CD4-positive, alpha-beta memory T cell (primary cell): ENCODE measurements around the gene CASTOR1. TPM values are rescaled to one million over a fixed set of nuclear protein-coding genes. Genes with fewer than 3 reads are reported as not detected.

Source experiments
- CTCF ChIA-PET: fragments of 350-600 bp; sonication (Branson Sonifier 250); formaldehyde crosslinking; loops from one replicate; lab custom pipeline; 2021; ENCODE audit warnings: inconsistent platforms; ENCODE audit not compliant: partially characterized antibody; lab: Charles Lee
- POLR2A ChIA-PET: fragments of 350-600 bp; sonication (Branson Sonifier 250); formaldehyde crosslinking; loops from one replicate; lab custom pipeline; 2021; ENCODE audit not compliant: partially characterized antibody; lab: Charles Lee
- DNase-seq, 5 donors: peaks; one replicate each; pipeline versions ENCODE4 v3.0.0 to v3.0.0-alpha.2; 2020 to 2022; ENCODE audit warnings: mixed read lengths in 1 of 5
- H3K27ac ChIP-seq: one replicate; pipeline ENCODE4 v1.7.0; 2013; ENCODE audit warnings: low read depth, low read length
- H3K27me3 ChIP-seq: 2 replicates; pipeline ENCODE4 v1.7.0; 2013; ENCODE audit warnings: mild to moderate bottlenecking, low read length, moderate library complexity; ENCODE audit not compliant: insufficient read depth
- H3K36me3 ChIP-seq: 2 replicates; pipeline ENCODE4 v1.7.0; 2013; ENCODE audit warnings: mild to moderate bottlenecking, low read length, moderate library complexity; ENCODE audit not compliant: insufficient read depth
- H3K4me1 ChIP-seq: 2 replicates; pipeline ENCODE4 v1.7.0; 2013; ENCODE audit warnings: mild to moderate bottlenecking, low read length, moderate library complexity; ENCODE audit not compliant: insufficient read depth
- H3K4me3 ChIP-seq, 2 donors: one replicate each; pipeline ENCODE4 v1.7.0; 2013; ENCODE audit warnings: low read length in 2 of 2, mild to moderate bottlenecking in 1 of 2
- H3K9me3 ChIP-seq, 2 donors: one replicate each; pipeline ENCODE4 v1.7.0; 2013; ENCODE audit warnings: low read length in 2 of 2, control low read depth in 1 of 2; ENCODE audit not compliant: control insufficient read depth in 1 of 2
- H3K27ac Mint-ChIP-seq, 7 donors: one replicate each; pipeline ENCODE4 v1.8.0; 2020 to 2021; ENCODE audit warnings: mixed read lengths in 7 of 7, mild to moderate bottlenecking in 6 of 7, inconsistent platforms in 3 of 7, moderate library complexity in 3 of 7
- H3K27me3 Mint-ChIP-seq, 2 donors: one replicate each; pipeline ENCODE4 v1.8.0; 2020 to 2021; ENCODE audit warnings: mixed read lengths in 2 of 2
- H3K36me3 Mint-ChIP-seq, 2 donors: one replicate each; pipeline ENCODE4 v1.8.0; 2020 to 2021; ENCODE audit warnings: mixed read lengths in 2 of 2, inconsistent platforms in 1 of 2, mild to moderate bottlenecking in 1 of 2
- H3K4me1 Mint-ChIP-seq, 4 donors: one replicate each; pipeline ENCODE4 v1.8.0; 2020 to 2021; ENCODE audit warnings: mixed read lengths in 4 of 4, mild to moderate bottlenecking in 1 of 4
- H3K4me3 Mint-ChIP-seq, 8 donors: one replicate each; pipeline ENCODE4 v1.8.0; 2020 to 2021; ENCODE audit warnings: mixed read lengths in 8 of 8, mild to moderate bottlenecking in 7 of 8, moderate library complexity in 6 of 8, inconsistent platforms in 3 of 8
- H3K9me3 Mint-ChIP-seq, 8 donors: one replicate each; pipeline ENCODE4 v1.8.0; 2020 to 2021; ENCODE audit warnings: mixed read lengths in 8 of 8, mild to moderate bottlenecking in 5 of 8, inconsistent platforms in 3 of 8, moderate library complexity in 1 of 8
- intact Hi-C: fragments of 100-400 bp; cut with micrococcal nuclease; formaldehyde crosslinking; loops from one replicate; pipeline ENCODE4 v1.15.1; 2023
- polyA plus RNA-seq, 2 donors: library from polyadenylated mRNA; unstranded; fragments of 300-500 nt; fragmentation: Illumina TruSeq; gene quantifications; one replicate each; pipeline ENCODE4 v1.2.3, GENCODE V29; 2021
- total RNA-seq, 2 experiments: library from RNA; stranded (reverse); gene quantifications; one replicate each; pipeline ENCODE4 v1.2.3, GENCODE V29; 2021

Gene CASTOR1
- total and polyA plus RNA-seq, 4 experiments from 2014 or later, result 11.3 to 17.5 (median 14.3) TPM

DNA sequence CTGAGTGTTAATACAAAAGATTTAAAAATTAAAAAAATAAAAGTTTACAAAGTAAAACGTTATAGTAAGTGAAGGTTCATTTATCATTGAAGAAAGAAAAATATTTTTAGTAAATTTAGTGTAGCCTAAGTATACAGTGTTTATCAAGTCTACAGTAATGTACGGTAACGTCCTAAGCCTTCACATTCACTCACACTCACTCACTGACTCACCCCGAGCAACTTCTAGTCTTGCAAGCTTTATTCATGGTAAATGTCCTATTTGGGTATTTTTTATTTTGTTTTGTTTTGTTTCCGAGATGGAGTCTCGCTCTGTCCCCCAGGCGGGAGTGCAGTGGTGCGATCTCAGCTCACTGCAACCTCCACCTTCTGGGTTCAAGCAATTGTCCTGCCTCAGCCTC lies 8.8 kb downstream of the CASTOR1 start:
- no peaks in the 10 kb centered on the region for H3K27me3 ChIP-seq
- H3K4me3 Mint-ChIP-seq, result no peak overlapping the region
- intact Hi-C loops, result no loop called here
- no peak overlapping the region for H3K4me3 ChIP-seq
- H3K27me3 Mint-ChIP-seq, result no peaks in the 10 kb centered on the region
- no peaks in the 10 kb centered on the region for H3K9me3 Mint-ChIP-seq
- POLR2A ChIA-PET, result interaction anchor here (1.0 to 12.2 kb wide), 2 partner anchors 9 to 15 kb away, joined by 3 to 106 read pairs; partner anchors contain the start of gene OSM
- peaks cover 17 to 42% (median 32%) of the 10 kb centered on the region in 4 donors for H3K4me1 Mint-ChIP-seq
- CTCF ChIA-PET, result interaction anchor here (1.0 to 11.1 kb wide), 4 partner anchors 104 to 175 kb away, joined by 3 to 254 read pairs (median 8); partner anchors contain the start of gene RNF215
- H3K9me3 ChIP-seq, result no peaks in the 10 kb centered on the region
- no peaks in the 10 kb centered on the region for H3K36me3 ChIP-seq
- peaks cover 0 to 10% of the 10 kb centered on the region in 2 donors for H3K36me3 Mint-ChIP-seq
- DNase-seq, result no peak
- H3K27ac Mint-ChIP-seq, result no peak overlapping the region
- H3K4me1 ChIP-seq, result peaks cover 40% of the 10 kb centered on the region
- no peak overlapping the region for H3K27ac ChIP-seq

DNA sequence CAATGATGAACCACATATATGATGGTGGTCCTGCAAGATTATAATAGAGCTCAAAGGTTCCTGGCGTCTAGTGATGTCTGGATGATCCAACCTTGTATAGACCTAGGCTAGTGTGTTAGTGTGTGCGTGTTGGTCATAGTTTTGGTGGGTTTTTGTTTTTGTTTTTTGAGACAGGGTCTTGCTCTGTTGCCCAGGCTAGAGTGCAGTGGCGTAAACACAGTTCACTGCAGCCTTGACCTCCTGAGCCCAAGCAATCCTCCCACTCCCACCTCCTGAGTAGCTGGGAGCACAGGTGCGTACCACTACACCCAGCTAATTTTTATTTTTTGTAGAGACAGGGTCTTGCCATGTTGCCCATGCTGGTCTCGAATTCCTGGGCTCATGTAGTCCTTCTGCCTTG lies 9.4 kb downstream of the CASTOR1 start:
- Mint-ChIP-seq H3K36me3 (peaks cover 0 to 6% of the 10 kb centered on the region in 2 donors), H3K9me3 (no peaks in the 10 kb centered on the region), H3K4me3 (peak overlapping the region in 1 of 8 donors; percentile 31), H3K27me3 (no peaks in the 10 kb centered on the region), H3K4me1 (peaks cover 20 to 47% (median 37%) of the 10 kb centered on the region in 4 donors), H3K27ac (no peak overlapping the region)
- Histone ChIP-seq H3K4me3 (no peak overlapping the region), H3K9me3 (no peaks in the 10 kb centered on the region), H3K36me3 (no peaks in the 10 kb centered on the region), H3K27ac (no peak overlapping the region), H3K27me3 (no peaks in the 10 kb centered on the region), H3K4me1 (peaks cover 46% of the 10 kb centered on the region)
- ChIA-PET CTCF (interaction anchor here (1.0 to 11.1 kb wide), 5 partner anchors 8 to 175 kb away, joined by 3 to 254 read pairs (median 5); partner anchors contain the start of gene RNF215), POLR2A (interaction anchor here (1.0 to 12.2 kb wide), 2 partner anchors 10 to 15 kb away, joined by 3 to 106 read pairs; partner anchors contain the start of gene OSM)
- no peak for DNase-seq
- intact Hi-C loops, result no loop called here

DNA sequence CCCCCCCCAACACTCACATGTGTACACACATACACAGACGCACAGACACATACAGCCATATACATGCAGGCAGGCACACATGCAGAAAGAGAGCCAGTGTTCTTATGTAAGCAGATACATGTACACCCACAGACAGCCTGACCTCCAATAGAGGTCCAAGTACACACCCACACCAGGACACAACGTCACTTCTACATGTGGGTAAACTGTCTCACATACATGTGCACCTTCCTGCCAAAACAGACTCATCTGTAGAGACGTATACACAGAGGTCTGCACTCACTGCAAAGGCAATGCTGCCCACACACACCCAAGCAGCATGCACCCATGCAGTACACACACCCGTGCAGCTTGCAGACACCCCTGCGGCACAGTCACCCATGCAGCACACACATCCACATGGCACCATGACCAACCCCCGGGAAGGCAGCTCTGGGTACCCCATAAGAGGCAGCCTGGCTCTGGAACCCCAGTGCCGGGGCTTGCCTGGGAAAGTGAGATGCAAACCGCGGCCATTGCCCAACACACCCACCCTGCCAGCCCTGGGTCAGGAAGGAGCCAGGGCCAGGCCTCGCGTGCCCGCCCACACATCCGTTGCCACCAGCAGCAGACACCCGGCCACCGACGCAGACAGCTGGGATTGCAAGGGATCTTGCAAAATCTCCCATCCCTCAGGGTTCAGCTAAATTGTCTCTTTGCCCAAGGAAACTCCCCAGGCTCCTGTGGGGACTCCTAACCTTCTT lies 10.1 kb downstream of the CASTOR1 start:
- H3K36me3 Mint-ChIP-seq, result no peaks in the 10 kb centered on the region
- Histone ChIP-seq H3K27me3 (no peaks in the 10 kb centered on the region), H3K27ac (no peak overlapping the region), H3K9me3 (no peaks in the 10 kb centered on the region), H3K36me3 (no peaks in the 10 kb centered on the region), H3K4me1 (peaks cover 51% of the 10 kb centered on the region), H3K4me3 (no peak overlapping the region)
- ChIA-PET CTCF (interaction anchor here (1.2 to 11.1 kb wide), 3 partner anchors 9 to 174 kb away, joined by 3 to 254 read pairs (median 5); no protein-coding TSS in a partner anchor), POLR2A (interaction anchor here (12.2 kb wide), 1 partner anchor 14 kb away, joined by 106 read pairs; the partner anchor contains the start of gene OSM)
- no peak for DNase-seq
- peaks cover 23 to 44% (median 38%) of the 10 kb centered on the region in 4 donors for H3K4me1 Mint-ChIP-seq
- intact Hi-C loops, result no loop called here
- no peaks in the 10 kb centered on the region for H3K27me3 Mint-ChIP-seq
- no peaks in the 10 kb centered on the region for H3K9me3 Mint-ChIP-seq
- H3K4me3 Mint-ChIP-seq, result peak overlapping the region in 4 of 8 donors; percentile 4 to 43 (median 20)
- H3K27ac Mint-ChIP-seq, result no peak overlapping the region

DNA sequence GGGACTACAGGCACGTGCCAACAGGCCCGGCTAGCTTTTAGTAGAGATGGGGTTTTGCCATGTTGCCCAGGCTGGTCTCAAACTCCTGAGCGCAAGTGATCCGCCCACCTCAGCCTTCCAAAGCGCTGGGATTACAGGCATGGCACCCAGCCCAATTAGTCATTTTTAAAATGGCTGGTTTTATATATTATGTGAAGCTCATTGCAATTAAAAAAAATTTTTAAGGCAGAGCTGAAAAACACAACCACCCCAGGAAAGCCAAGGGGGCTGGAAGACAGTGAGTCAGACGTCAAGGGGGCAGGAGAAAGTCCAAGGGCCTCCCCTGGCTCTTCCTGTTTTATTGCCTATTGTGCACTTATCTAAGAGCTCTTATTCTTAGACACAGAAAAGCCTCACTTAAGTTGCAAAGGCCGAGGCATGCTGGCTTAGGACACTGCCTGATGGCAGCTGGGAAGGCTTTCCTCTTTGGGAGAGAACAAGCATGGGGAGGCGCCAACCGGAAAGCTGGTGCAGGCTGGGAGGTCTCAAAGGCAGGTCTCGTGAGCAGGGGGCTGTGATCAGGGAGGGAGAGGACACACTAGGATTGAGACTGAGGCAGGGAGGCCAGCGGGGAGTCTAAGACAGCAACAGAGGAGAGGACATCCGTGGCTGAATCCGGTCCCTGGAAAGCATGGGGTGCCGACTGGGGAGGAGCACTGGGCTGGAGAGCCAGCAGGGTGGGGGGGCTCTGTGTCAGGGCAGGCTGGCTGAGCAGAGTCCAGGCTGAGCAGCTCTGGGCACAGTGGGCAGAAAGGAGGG lies 11.6 kb downstream of the CASTOR1 start:
- Histone ChIP-seq H3K4me3 (no peak overlapping the region), H3K27me3 (no peaks in the 10 kb centered on the region), H3K27ac (no peak overlapping the region), H3K36me3 (no peaks in the 10 kb centered on the region), H3K4me1 (peaks cover 42% of the 10 kb centered on the region), H3K9me3 (no peaks in the 10 kb centered on the region)
- Mint-ChIP-seq H3K4me3 (no peak overlapping the region), H3K4me1 (peaks cover 25 to 42% (median 35%) of the 10 kb centered on the region in 4 donors), H3K9me3 (no peaks in the 10 kb centered on the region), H3K27ac (peak overlapping the region in 2 of 7 donors; percentile 32 to 46), H3K36me3 (no peaks in the 10 kb centered on the region), H3K27me3 (no peaks in the 10 kb centered on the region)
- POLR2A ChIA-PET, result interaction anchor here (0.6 kb wide), 1 partner anchor 9 kb away, joined by 3 read pairs; no protein-coding TSS in a partner anchor
- intact Hi-C loops, result no loop called here
- CTCF ChIA-PET, result interaction anchor here (0.7 to 2.3 kb wide), 7 partner anchors 8 to 170 kb away, joined by 3 to 9 read pairs (median 4); no protein-coding TSS in a partner anchor
- DNase-seq, result no peak

DNA sequence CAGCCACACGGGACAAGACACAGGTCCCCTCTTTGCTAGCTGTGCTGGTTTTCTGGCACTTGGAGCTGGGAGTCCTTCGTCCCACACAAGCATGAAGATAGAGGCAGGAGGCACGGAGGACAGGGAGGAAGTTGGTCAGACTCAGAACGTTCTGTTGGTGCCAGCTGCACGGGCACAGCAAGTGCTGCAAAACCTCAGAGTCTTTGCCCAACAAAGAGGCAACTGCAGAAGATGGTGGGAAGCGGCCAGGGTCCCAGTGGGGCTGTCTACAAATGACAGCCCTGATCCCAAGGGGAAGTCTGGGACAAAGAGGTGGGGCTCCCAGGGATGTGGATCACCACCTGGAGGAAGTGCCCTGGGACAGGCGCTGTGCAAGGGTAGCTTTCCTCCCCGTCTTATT lies 13.3 kb downstream of the CASTOR1 start:
- DNase-seq, result no peak
- Mint-ChIP-seq H3K27ac (peak overlapping the region in 6 of 7 donors; percentile 63 to 85 (median 76)), H3K9me3 (no peaks in the 10 kb centered on the region), H3K4me1 (peaks cover 23 to 38% (median 29%) of the 10 kb centered on the region in 4 donors), H3K4me3 (peak overlapping the region; percentile 33 to 87 (median 62)), H3K36me3 (no peaks in the 10 kb centered on the region), H3K27me3 (no peaks in the 10 kb centered on the region)
- Histone ChIP-seq H3K27ac (no peak overlapping the region), H3K4me3 (peak overlapping the region in 1 of 2 donors; percentile 21), H3K36me3 (no peaks in the 10 kb centered on the region), H3K27me3 (no peaks in the 10 kb centered on the region), H3K9me3 (no peaks in the 10 kb centered on the region), H3K4me1 (peaks cover 33% of the 10 kb centered on the region)
- CTCF ChIA-PET, result no interaction called here
- intact Hi-C loops, result no loop called here
- POLR2A ChIA-PET, result interaction anchor here (0.9 to 1.1 kb wide), 3 partner anchors 11 to 110 kb away, joined by 3 to 4 read pairs (median 3); no protein-coding TSS in a partner anchor

DNA sequence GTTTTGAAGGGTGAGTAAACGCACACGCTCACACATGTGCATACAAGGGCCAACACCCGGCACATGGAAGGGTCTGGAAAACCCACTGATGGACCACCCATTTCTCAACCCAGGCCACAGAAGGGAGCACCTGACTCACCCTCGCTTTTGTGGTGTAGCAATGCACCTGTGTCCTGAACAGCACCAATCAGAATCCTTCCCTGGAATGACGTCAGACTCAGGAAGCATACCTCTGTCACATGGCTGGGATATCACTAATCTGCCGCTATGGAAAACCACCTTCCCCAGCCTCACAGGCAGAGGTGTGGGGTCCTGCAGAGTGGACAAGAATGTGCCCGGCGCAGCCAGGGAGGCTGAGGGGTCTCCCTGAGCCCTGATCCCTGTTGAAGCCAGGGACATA lies 13.7 kb downstream of the CASTOR1 start:
- H3K27ac ChIP-seq, result no peak overlapping the region
- H3K4me1 ChIP-seq, result peaks cover 33% of the 10 kb centered on the region

More for the DNA sequence above, 13.7 kb downstream of the CASTOR1 start:
- H3K27ac Mint-ChIP-seq, result peak overlapping the region; percentile 63 to 85 (median 77)
- Histone ChIP-seq H3K4me3 (peak overlapping the region in 1 of 2 donors; percentile 21), H3K27me3 (no peaks in the 10 kb centered on the region), H3K36me3 (no peaks in the 10 kb centered on the region), H3K9me3 (no peaks in the 10 kb centered on the region)
- CTCF ChIA-PET, result no interaction called here
- no peaks in the 10 kb centered on the region for H3K9me3 Mint-ChIP-seq
- peaks cover 23 to 38% (median 29%) of the 10 kb centered on the region in 4 donors for H3K4me1 Mint-ChIP-seq
- POLR2A ChIA-PET, result interaction anchor here (0.9 kb wide), 1 partner anchor 12 kb away, joined by 3 read pairs; no protein-coding TSS in a partner anchor
- peaks cover 0 to 1% of the 10 kb centered on the region in 2 donors for H3K36me3 Mint-ChIP-seq
- peak overlapping the region; percentile 33 to 87 (median 62) for H3K4me3 Mint-ChIP-seq
- DNase-seq, result peak in 1 of 5 donors; percentile 67
- intact Hi-C loops, result no loop called here
- H3K27me3 Mint-ChIP-seq, result no peaks in the 10 kb centered on the region
